ENCODE results near the gene PBX2. TPM values are rescaled to one million over a fixed set of nuclear protein-coding genes. Genes with fewer than 3 reads are reported as not detected.
"Not testable (repeated sequence)": the region's sequence is repeated elsewhere in the genome, so short reads cannot be mapped to it uniquely, and the experiment has no call there.

PBX2 gene
- total RNA-seq, 2 experiments from 2014 or later = 69.4 to 73.1 TPM

DNA sequence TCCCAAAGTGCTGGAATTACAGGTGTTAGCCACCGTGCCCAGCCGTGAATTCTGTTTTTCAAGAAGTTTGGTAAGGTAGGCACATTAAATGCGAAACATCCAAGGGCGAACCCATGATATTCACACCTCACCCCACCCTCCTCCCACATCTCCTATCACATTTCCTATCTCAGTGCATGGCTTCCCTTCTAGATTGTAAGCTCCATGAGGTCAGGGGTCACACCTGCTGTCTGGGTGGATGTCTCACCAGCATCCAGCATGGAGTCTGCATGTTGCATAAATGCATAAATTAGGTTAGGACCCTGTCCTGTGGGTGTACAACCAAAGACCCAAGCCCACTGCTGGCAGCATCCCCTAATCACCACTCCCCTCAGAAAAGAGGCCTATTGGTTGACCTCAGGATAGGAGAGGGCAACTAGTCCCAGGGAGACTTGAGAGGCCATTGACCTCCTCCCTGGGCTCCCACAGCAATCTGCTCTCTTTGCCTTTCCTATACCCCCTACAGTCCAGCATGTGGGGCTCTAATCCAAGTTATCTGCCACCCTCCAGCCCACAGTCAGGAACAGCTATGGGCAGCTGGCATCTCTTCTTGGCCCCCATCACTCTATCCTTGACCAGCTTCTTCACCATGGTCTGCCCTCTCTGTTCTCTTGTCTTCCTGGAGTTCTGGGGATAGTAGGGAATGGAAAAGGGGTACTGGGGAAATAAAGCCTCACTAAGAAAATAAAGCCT lies 42.4 kb downstream of the PBX2 start:
- H3K27ac Mint-ChIP-seq = no peak overlapping the region
- CTCF ChIA-PET = interaction anchor here (0.7 to 1.0 kb wide), 2 partner anchors 45 to 176 kb away, joined by 3 read pairs; partner anchors contain the start of gene DXO
- H3K27me3 Mint-ChIP-seq = peaks cover 61% of the 10 kb centered on the region
- DNase-seq = no peak
- H3K9me3 Mint-ChIP-seq = no peaks in the 10 kb centered on the region
- POLR2A ChIA-PET = interaction anchor here (1.2 kb wide), 1 partner anchor 48 kb away, joined by 3 read pairs; no protein-coding TSS in a partner anchor
- H3K4me3 Mint-ChIP-seq = no peak overlapping the region
- peaks cover 26% of the 10 kb centered on the region for H3K4me1 Mint-ChIP-seq
- peaks cover 5% of the 10 kb centered on the region for H3K36me3 Mint-ChIP-seq (ENCODE audit: low read depth)

DNA sequence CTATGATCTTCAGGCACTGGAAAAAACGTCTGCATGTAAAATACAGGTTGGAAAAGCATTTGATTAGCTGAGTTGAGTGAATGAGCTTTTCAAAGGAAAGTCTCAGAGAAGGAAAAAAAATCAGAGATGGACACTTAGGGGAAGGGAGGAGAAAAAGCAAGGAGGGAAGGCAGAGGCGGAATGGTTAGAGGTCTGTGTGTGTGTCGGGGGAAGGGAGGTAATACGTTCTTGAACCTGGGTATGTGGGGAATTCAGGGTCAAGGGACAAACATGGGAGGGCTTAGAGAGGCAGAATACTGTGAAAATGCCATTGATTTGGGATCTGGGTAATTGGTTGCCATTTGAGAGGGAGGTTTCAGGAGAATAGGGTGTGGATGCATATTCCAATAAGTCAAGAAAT lies 43.3 kb downstream of the PBX2 start:
- H3K4me3 Mint-ChIP-seq = no peak overlapping the region
- H3K4me1 Mint-ChIP-seq = peaks cover 26% of the 10 kb centered on the region
- H3K27ac Mint-ChIP-seq = no peak overlapping the region
- POLR2A ChIA-PET = no interaction called here
- no peaks in the 10 kb centered on the region for H3K9me3 Mint-ChIP-seq
- H3K27me3 Mint-ChIP-seq = peaks cover 61% of the 10 kb centered on the region
- CTCF ChIA-PET = interaction anchor here (1.0 kb wide), 1 partner anchor 175 kb away, joined by 3 read pairs; the partner anchor contains the start of gene DXO
- no peak for DNase-seq
- H3K36me3 Mint-ChIP-seq (ENCODE audit: low read depth) = peaks cover 5% of the 10 kb centered on the region

DNA sequence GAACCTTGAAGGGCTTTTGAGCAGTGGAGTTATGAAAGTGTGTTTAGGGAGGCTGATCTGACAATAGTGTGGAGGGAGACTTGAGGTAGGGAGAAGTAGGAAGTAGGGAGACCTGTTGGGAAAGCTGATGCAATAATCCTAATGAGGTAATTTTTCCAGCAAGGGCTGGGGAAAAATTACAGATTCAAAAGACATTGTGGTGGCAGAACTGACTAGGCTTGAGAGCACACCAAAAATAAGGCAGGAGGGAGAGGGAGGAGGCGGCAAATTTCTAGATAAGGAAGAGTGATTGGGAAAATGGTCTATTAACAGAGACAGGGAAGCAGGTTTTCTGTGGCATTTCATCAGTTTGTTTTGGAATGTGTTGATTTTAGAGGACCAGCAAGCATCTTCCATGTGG lies 43.7 kb downstream of the PBX2 start:
- POLR2A ChIA-PET = no interaction called here
- CTCF ChIA-PET = interaction anchor here (1.0 kb wide), 1 partner anchor 174 kb away, joined by 3 read pairs; the partner anchor contains the start of gene DXO

DNA sequence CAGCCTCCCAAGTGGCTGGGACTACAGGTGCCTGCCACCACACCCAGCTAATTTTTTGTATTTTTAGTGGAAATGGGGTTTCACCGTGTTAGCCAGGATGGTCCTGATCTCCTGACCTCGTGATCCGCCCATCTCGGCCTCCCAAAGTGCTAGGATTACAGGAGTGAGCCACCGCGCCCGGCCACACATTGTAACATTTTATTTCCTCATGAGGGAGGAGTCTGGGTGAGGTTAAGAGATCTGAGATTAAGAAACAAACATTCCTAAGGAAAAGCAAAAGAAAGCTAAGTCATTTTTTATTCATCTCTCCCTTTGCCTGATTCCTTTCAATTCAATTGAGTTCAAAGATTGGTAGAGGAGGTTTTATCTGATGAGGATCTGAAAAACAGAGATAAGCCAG lies 45.8 kb downstream of the PBX2 start:
- peaks cover 26% of the 10 kb centered on the region for H3K4me1 Mint-ChIP-seq
- peaks cover 52% of the 10 kb centered on the region for H3K27me3 Mint-ChIP-seq
- POLR2A ChIA-PET; H3K27ac Mint-ChIP-seq; DNase-seq; H3K9me3 Mint-ChIP-seq; H3K36me3 Mint-ChIP-seq (ENCODE audit: low read depth); CTCF ChIA-PET; H3K4me3 Mint-ChIP-seq: not testable (repeated sequence)

More for the DNA sequence above, 43.7 kb downstream of the PBX2 start:
- H3K4me3 Mint-ChIP-seq = no peak overlapping the region
- peaks cover 62% of the 10 kb centered on the region for H3K27me3 Mint-ChIP-seq
- no peak for DNase-seq
- no peak overlapping the region for H3K27ac Mint-ChIP-seq
- H3K9me3 Mint-ChIP-seq = no peaks in the 10 kb centered on the region
- peaks cover 5% of the 10 kb centered on the region for H3K36me3 Mint-ChIP-seq (ENCODE audit: low read depth)
- H3K4me1 Mint-ChIP-seq = peaks cover 26% of the 10 kb centered on the region

DNA sequence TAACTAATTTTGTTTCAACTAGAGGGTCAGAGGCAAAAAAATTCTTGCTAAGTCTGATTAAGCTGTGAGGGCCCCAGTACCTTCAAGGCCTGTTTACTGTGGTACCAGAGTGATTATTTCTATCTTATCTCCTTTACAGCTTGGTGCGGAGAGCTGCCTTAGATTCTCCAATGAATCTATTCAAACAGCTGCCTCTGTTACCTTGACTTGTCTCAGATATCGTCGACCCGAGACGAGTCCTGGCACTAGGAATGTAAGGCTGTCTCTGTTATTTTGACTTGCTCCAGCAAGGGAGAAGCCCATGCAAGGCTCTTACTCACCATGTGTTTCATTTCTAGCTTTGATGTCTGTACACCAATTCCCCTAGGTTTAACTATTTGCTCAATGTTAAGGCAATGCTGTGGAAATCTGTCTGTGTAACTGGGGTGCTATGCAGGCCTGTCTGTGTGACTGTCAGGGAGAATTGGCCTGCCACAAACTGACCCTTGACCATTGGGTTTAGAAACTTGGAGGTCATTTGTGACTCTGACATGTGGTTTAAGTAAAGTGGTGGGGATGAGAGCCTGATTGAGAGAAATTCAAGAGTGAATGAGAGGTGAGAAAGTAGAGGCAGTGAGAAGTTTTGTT lies 49.5 kb downstream of the PBX2 start:
- CTCF ChIA-PET = no interaction called here
- DNase-seq = no peak
- no peaks in the 10 kb centered on the region for H3K36me3 Mint-ChIP-seq (ENCODE audit: low read depth)
- no peaks in the 10 kb centered on the region for H3K4me1 Mint-ChIP-seq
- H3K4me3 Mint-ChIP-seq = no peak overlapping the region
- H3K9me3 Mint-ChIP-seq = no peaks in the 10 kb centered on the region
- no peak overlapping the region for H3K27ac Mint-ChIP-seq
- peaks cover 21% of the 10 kb centered on the region for H3K27me3 Mint-ChIP-seq
- POLR2A ChIA-PET = no interaction called here

DNA sequence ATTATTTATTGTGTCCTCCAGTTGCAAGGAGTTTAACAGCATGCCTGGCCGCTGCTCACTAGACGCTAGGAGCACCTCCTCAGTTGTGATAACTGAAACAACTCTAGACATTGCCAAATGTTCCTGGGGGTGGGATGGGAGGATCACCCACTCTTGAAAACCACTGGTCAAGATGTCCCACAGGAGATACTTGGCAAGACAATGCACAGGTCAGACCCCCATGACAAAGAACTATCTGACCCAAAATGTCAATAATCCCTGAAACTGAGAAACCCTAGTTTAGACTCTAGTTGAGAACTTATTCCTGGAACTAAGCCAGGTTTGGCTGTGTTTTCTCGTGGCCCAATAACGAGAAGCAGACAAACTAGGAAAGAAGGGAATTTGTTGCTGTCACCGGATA lies 50.4 kb downstream of the PBX2 start:
- Mint-ChIP-seq H3K27ac (no peak overlapping the region), H3K36me3 (ENCODE audit: low read depth) (no peaks in the 10 kb centered on the region), H3K4me3 (no peak overlapping the region), H3K9me3 (no peaks in the 10 kb centered on the region), H3K27me3 (peaks cover 22% of the 10 kb centered on the region), H3K4me1 (no peaks in the 10 kb centered on the region)
- CTCF ChIA-PET = interaction anchor here (0.7 kb wide), 1 partner anchor 82 kb away, joined by 3 read pairs; no protein-coding TSS in a partner anchor
- POLR2A ChIA-PET = interaction anchor here (0.6 kb wide), 1 partner anchor 15 kb away, joined by 3 read pairs; no protein-coding TSS in a partner anchor
- DNase-seq = no peak

DNA sequence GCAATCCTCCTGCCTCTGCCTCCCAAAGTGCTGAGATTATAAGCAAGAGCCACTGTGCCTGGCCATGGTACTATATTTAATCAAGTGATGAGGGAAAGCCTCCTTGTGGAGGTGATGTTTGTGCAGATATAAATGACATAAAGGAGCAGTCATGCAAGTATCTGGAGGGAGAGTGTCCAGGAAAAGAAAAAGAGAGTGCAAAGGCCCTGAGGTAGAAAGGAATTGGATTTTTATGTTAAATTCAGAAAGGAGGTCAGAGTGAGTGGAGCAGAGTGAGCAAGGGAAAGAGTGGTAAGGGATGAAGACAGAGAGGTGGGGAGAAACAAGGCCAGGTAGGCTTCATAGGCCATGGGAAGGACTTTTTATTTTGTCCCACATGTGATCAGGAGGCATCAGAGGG lies 52.5 kb downstream of the PBX2 start:
- Mint-ChIP-seq H3K4me3 (no peak overlapping the region), H3K9me3 (no peaks in the 10 kb centered on the region), H3K36me3 (ENCODE audit: low read depth) (no peaks in the 10 kb centered on the region), H3K27me3 (peaks cover 24% of the 10 kb centered on the region), H3K4me1 (no peaks in the 10 kb centered on the region), H3K27ac (no peak overlapping the region)
- ChIA-PET CTCF (no interaction called here), POLR2A (no interaction called here)
- no peak for DNase-seq

Other genes starting within 250 kb of the PBX2 start
- under 1 TPM; 0.58 to 0.60 TPM for gene CFB, start 244.1 kb downstream of the PBX2 start, total RNA-seq
- 10 to 100 TPM; 69.6 to 70.6 TPM for gene NELFE, start 231.2 kb downstream of the PBX2 start, total RNA-seq
- 10 to 100 TPM; 69.4 to 74.2 TPM for gene SKIC2, start 231.0 kb downstream of the PBX2 start, total RNA-seq
- gene DXO, start 218.1 kb downstream of the PBX2 start, total RNA-seq = 10 to 100 TPM; 16.7 to 17.5 TPM
- gene C4A, start 208.1 kb downstream of the PBX2 start, total RNA-seq = 1 to 10 TPM; 3.3 to 5.7 TPM
- gene C4B, start 175.4 kb downstream of the PBX2 start, total RNA-seq = 1 to 10 TPM; 3.4 to 5.0 TPM
- gene CYP21A2, start 151.8 kb downstream of the PBX2 start, total RNA-seq = under 1 TPM in 1 of 2 experiments, not detected in 1; 0.23 TPM
- 1 to 10 TPM; 5.7 to 6.4 TPM for gene TNXB, start 80.9 kb downstream of the PBX2 start, total RNA-seq
- gene ATF6B, start 62.0 kb downstream of the PBX2 start, total RNA-seq = 100 to 1,000 TPM; 142 to 147 TPM
- 1 to 10 TPM; 7.6 to 8.6 TPM for gene FKBPL, start 59.9 kb downstream of the PBX2 start, total RNA-seq
- gene PRRT1, start 38.3 kb downstream of the PBX2 start, total RNA-seq = under 1 TPM; 0.13 to 0.28 TPM
- 1 to 10 TPM; 8.3 to 9.4 TPM for gene PPT2, start 36.1 kb downstream of the PBX2 start, total RNA-seq
- 1 to 10 TPM; 5.1 to 5.2 TPM for gene EGFL8, start 25.6 kb downstream of the PBX2 start, total RNA-seq
- 10 to 100 TPM; 42.7 to 43.1 TPM for gene AGPAT1, start 14.1 kb downstream of the PBX2 start, total RNA-seq
- 10 to 100 TPM; 44.0 to 45.4 TPM for gene RNF5, start 11.8 kb downstream of the PBX2 start, total RNA-seq
- gene AGER, start 5.9 kb downstream of the PBX2 start, total RNA-seq = 10 to 100 TPM; 27.6 to 29.4 TPM
- 100 to 1,000 TPM; 287 to 289 TPM for gene GPSM3, start 2.4 kb upstream of the PBX2 start, total RNA-seq
- gene NOTCH4, start 33.9 kb upstream of the PBX2 start, total RNA-seq = under 1 TPM; 0.15 to 0.60 TPM
- not detected for gene TSBP1, start 181.7 kb upstream of the PBX2 start, total RNA-seq
- not detected for gene BTNL2, start 217.0 kb upstream of the PBX2 start, total RNA-seq
- gene HLA-DRA, start 249.7 kb upstream of the PBX2 start, total RNA-seq = 100 to 1,000 TPM; 203 to 204 TPM

All from activated CD4-positive, alpha-beta memory T cell treated with anti-CD3 and anti-CD28 coated beads, Interleukin-2, amount 10 ng/mL, durations not matched to agents 7 days and 5 days (primary cell).